Measurements from ENCODE around the gene ZBTB49.
A peak's percentile ranks its signal among the peaks of the same experiment; 100 is the strongest.
"Not testable (repeated sequence)": the region's sequence is repeated elsewhere in the genome, so short reads cannot be mapped to it uniquely, and the experiment has no call there.

Gene ZBTB49

DNA sequence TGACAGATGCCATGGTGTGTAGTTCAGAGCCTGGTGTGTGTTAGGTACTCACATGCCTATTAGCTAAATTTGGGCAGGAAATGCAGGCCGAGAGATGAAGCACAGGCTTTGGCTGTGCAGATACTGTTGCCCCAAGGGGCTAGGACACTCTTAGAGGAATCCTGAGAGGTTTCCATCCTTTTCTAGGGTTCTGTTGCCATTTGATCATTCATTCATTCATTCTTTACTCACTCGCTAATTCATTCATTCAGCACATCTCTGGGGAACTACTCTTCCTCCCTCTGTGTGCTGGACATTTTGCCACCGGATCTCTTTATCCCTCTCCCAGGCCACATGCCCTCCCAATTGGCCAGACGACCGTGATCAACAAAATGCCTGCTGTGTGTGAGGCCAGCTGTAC lies 53.0 kb downstream of the ZBTB49 start:
- no peak overlapping the region for H3K4me3 ChIP-seq (ENCODE audit: low read depth, low read length)
- DNase-seq (ENCODE audit: low read depth), result no peak
- TF ChIP-seq, protein P1, sequence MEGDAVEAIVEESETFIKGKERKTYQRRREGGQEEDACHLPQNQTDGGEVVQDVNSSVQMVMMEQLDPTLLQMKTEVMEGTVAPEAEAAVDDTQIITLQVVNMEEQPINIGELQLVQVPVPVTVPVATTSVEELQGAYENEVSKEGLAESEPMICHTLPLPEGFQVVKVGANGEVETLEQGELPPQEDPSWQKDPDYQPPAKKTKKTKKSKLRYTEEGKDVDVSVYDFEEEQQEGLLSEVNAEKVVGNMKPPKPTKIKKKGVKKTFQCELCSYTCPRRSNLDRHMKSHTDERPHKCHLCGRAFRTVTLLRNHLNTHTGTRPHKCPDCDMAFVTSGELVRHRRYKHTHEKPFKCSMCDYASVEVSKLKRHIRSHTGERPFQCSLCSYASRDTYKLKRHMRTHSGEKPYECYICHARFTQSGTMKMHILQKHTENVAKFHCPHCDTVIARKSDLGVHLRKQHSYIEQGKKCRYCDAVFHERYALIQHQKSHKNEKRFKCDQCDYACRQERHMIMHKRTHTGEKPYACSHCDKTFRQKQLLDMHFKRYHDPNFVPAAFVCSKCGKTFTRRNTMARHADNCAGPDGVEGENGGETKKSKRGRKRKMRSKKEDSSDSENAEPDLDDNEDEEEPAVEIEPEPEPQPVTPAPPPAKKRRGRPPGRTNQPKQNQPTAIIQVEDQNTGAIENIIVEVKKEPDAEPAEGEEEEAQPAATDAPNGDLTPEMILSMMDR (IDR thresholded peaks at IDR 0.05; ENCODE audit: low read depth, low read length, missing control alignments), result no peak

DNA sequence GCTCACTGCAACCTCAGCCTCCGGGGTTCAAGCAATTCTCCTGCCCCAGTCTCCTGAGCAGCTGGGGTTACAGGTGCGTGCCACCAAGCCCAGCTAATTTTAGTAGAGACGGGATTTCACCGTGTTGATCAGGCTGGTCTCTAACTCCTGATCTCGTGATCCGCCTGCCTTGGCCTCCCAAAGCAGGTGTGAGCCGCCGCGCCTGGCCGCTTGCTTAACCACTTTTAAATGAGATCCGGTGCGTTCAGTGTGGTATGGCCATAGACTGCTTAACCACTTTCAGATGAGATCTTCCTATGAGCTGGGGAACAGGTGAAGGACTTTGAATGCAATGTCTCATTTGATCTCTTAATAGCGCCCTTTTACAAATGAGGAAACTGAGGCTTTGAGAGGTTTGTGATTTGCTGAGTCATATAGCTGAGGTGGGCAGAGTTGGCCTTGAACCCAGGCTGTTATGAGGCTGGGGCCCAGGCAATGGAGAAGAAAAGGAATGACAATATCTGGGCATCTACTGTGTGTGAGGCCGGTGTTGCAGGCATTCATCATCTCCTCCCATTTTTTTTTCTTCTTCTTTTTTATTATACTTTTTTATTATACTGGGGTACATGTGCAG lies 55.0 kb downstream of the ZBTB49 start:
- TF ChIP-seq, protein P1 (IDR thresholded peaks at IDR 0.05; ENCODE audit: low read depth, low read length, missing control alignments), result no peak
- H3K4me3 ChIP-seq (ENCODE audit: low read depth, low read length), result no peak overlapping the region
- peak; percentile 83 for DNase-seq (ENCODE audit: low read depth)

DNA sequence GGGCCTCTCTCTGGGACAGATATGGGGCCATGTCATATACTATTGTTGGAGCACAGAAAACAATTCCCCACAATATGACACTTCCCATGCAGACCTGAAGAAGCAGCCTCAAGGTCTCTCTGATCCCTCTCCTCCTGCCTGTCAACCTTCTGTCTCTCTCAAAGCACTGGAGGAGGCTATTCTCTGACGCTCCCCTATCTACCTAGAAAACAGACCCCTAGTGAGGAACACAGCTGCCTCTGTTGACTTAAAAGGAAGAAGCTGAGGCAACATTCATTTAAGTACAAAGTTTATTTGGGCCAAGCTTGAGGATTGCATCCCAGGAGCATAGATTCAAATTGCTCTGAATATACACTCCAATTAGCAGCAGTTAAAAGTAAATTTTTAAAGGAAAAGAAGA lies 57.5 kb downstream of the ZBTB49 start:
- TF ChIP-seq, protein P1 (IDR thresholded peaks at IDR 0.05; ENCODE audit: low read depth, low read length, missing control alignments), result no peak
- H3K4me3 ChIP-seq (ENCODE audit: low read depth, low read length), result no peak overlapping the region
- no peak for DNase-seq (ENCODE audit: low read depth)

DNA sequence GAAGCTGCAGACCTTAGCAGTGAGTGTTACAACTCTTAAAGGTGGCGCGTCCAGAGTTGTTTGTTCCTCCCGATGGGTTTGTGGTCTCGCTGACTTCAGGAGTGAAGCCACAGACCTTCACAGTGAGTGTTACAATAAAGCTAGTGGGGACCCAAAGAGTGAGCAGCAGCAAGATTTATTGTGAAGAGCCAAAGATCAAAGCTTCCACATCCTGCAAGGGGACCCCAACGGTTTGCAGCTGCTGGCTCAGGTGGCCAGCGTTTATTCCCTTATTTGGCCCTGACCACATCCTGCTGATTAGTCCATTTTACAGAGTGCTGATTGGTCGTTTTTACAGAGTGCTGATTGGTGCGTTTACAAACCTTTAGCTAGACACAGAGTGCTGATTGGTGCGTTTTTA lies 58.5 kb downstream of the ZBTB49 start:
- H3K4me3 ChIP-seq (ENCODE audit: low read depth, low read length); DNase-seq (ENCODE audit: low read depth): not testable (repeated sequence)

DNA sequence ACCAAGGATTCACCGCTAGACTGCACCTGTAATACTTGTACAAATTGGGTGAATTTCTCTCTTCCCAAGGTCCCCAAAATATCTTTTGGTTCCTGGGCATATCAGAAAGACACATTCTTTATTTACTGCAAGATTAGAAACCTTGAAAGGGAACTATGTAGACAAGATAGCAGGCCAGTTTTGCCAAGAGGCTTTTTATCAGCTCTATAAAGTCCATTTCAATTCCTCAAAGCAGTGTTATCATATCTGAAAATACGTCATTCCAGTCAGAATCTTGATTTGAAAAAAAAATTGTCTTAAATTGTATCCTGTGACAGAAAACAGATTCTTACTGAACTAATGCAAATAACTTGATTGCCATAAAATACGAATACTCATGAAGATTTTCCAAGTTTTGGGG lies 59.8 kb downstream of the ZBTB49 start:
- H3K4me3 ChIP-seq (ENCODE audit: low read depth, low read length), result no peak overlapping the region
- TF ChIP-seq, protein P1 (IDR thresholded peaks at IDR 0.05; ENCODE audit: low read depth, low read length, missing control alignments), result no peak
- DNase-seq (ENCODE audit: low read depth), result no peak

DNA sequence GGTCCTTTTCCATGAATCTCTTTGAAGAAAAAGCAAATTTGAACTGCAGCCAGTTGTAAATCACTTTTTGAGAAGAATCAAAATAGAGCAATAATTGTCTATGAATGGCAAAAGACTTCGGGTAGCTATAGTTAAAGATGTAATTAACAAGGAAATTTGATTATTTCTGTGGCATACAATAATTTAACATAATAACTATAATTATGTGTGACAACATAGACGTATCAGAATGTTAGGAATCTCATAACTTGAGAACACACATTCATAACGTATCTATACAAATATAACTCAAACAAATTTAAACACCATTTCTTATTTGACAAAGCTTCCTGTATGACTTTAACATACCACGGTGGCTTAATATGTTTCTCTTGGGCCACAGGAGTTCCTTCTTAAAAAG lies 60.9 kb downstream of the ZBTB49 start:
- TF ChIP-seq, protein P1 (IDR thresholded peaks at IDR 0.05; ENCODE audit: low read depth, low read length, missing control alignments), result no peak

DNA sequence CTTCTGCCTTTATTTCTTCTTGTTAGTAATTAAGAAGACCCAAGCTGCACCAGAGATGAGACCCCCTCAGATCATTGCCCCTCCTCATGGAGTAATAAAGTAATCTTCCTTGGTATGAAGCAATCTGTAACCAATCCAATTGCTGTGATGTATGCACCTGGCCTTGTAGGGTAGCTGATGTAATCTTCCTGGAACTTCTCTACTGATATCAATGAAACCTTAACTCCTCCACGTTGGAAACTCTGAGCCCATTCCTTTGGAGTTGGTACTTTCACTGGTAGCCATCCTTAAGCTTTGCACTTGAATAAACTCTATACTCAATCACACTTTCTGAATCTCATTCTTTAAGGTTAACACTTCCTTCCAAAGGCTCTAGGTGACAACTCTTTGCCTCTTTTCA lies 65.3 kb downstream of the ZBTB49 start:
- TF ChIP-seq, protein P1 (IDR thresholded peaks at IDR 0.05; ENCODE audit: low read depth, low read length, missing control alignments), result no peak
- H3K4me3 ChIP-seq (ENCODE audit: low read depth, low read length), result no peak overlapping the region
- DNase-seq (ENCODE audit: low read depth), result no peak

More for the DNA sequence above, 60.9 kb downstream of the ZBTB49 start:
- no peak overlapping the region for H3K4me3 ChIP-seq (ENCODE audit: low read depth, low read length)
- DNase-seq (ENCODE audit: low read depth), result no peak
